GM19397 (cell line): ENCODE results near the gene MRPS12.
A peak's percentile ranks its signal among the peaks of the same experiment; 100 is the strongest.

Experiments
- ATAC-seq: cut with Tn5 transposase; IDR thresholded peaks from one replicate; pipeline ENCODE4 v1.9.1; 2021; ENCODE audit warnings: mild to moderate bottlenecking, moderate library complexity; ENCODE audit not compliant: unreplicated experiment

The MRPS12 gene

DNA sequence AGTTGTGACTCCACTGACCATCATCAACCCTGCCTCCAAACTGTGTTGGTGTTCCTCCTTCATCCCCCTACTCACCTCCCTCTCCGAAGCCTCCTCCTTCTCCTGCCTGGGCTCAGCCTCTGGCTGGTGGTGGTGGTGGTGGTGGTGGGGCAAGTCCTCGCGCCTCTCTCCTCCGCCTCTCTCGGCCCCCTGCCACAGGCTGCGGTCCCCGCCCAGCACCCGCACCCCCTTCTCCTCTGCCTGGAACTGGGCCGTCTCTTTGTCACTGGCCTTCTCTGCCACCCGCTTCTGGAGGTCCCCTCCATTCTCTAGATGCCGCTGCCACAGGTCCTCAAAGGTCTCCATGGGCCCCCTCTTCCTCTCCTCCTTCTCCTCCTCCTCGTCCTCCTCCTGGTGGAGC is 20.3 kb upstream of the MRPS12 start:
- ATAC-seq, result no peak

DNA sequence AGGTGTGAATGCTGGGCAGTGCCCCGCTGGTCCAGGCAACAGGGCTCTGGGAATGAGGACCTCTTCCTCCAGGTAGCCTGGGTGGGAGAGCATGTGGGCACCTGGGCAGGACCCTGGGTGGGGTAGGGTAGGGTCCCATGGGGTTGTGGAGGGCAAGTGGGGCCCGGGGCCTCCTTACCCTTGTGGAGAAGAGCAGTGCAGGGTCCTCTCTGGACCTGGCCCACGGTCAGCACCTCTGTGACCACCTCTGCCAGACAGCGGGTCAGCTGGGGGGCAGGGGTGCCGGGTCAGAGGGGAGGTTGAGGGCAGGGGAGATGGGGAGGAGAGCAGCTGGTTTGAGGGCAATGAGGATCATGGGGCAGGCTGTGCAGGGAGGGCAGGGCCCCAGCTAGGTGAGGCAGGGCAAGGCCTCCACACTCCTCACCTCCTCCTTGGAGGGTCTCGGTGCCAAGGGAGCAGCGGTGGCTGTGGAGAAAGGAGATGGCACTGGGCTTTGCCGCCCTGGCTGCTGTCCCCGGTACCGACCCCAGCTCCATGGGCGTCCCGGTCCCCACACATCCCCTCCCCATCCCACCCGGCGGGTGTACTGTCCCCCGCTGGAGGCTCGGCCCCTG is 19.2 kb upstream of the MRPS12 start:
- ATAC-seq, result no peak

DNA sequence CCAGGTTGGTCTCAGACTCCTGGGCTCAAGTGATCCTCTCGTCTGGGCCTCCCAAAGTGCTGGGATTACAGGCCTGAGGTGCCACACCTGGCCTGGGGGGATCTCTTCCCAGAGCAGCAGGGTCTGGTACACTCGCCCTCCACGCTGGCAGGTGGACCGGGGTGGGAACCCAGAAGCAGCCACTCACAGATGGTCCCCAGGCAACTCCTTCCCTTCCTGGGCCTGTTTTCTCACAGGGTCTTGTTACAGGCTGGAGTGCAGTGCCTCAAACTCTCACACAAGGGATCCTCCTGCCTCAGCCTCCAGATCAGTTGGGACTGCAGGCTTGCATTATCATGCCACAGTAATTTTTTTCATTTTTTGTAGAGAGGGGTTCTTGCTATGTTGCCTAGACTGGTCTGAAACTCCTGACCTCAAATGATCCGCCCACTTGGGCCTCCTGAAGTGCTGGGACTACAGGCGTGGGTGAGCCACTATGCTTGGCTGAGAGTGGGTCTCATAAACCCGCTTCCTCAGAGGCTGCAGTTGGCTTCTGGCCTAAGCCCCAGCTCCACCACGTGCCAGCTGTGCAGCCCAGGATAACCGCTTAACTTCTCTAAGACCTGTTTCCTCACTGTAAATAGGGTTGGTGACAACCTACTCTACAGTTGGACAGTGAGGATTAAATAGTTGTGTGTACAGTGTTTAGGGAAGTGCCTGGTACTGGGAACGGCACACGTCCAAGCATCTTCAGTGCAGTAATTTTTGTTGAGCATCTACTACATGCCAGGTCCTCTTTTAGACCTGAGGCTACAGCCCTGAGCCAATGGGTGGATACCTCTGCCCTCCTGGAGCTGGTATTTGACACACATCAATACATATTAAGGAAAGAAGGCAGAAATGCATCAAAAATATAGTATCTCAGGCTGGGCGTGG is 17.9 kb upstream of the MRPS12 start:
- ATAC-seq, result no peak

- no peak for ATAC-seq
These were observed 16.8 kb upstream of the MRPS12 start for GRCh38 chr19:38913958-38914357.

- no peak for ATAC-seq
These were observed 15.1 kb upstream of the MRPS12 start for GRCh38 chr19:38915329-38916321.

DNA sequence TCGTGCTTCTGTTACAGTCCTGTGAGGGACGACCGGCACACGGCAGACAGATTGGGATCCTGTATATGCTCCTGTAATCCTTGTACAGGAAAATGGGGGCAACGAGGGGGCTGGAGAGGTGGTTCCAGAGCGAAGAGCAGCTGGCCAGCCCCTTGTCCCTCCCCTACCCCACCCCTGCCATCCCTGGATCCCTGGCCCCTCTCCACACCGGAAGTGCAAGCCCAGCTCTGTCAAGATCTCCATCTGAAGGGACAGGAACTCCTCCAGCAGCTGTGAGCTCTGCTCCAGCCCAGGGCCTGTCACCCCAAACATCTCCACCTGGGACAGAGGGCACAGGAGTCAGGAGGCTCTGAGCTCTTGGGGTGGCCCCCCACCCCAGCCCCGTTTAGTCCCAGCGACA is 13.2 kb upstream of the MRPS12 start:
- ATAC-seq, result no peak

DNA sequence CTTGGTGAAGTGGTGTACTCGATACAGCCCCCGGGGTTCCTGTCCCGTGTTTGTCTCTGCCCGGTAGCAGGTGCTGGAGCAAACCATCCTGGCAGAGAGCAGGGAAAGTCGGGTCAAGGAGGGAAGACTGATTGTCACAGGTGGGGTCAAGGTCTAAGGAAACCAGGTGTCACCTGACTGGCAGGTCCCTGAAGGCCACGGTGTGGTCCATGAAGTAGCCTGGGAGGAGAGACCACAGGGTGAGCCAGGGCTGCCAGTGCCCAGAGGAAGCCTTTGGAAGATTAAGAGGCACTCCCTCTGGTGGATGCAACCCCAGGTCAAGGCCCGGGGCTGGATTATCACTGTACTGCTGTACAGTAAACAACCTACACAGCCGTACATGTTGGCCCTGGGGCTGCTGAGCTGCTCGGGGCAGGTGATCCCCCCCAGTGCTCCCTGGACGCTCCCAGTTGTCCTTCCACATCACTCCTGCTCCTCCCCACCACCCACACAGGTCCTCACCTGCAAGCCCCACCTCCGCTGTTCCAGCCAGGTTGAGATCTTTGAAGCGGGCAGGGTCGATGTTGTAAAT is 12.7 kb upstream of the MRPS12 start:
- ATAC-seq, result no peak

GRCh38 chr19:38918526-38918925 is 12.2 kb upstream of the MRPS12 start:
- ATAC-seq, result no peak

DNA sequence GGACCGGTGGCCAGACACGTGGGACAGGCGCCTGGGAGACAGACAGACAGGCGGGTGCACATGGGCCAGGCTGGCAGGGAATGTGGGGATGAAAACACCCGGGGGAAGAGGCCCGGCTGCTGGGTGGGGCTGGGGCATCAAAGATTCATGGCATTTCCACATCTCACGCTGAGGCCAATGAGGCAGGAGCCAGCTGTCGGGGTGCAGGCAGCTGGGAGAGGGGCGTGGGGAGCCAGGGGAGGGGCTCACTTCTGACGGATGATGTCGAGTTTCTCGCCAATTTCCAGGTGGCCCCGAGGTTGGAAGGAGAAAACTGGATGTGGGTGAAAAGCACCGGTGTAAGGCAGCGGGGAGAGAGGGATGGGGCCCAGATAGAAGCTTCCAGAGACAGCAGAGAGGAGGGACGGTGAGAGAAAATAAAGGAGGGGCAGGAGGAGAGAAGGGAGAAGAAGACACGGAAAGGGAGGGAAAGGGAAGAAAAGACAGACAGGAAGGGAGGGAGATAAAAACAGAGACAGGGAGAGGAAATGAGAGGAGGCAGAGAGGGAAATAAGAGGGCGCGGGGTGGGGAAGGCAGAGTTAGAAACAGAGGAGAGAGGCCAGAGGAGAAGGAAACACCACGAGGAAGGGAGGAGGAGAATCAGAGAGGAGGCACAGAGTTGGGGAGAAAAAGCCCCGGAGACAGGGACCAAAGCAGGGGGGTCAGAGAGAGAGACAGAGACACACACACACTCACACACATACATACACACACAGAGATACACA is 10.7 kb upstream of the MRPS12 start:
- no peak for ATAC-seq

DNA sequence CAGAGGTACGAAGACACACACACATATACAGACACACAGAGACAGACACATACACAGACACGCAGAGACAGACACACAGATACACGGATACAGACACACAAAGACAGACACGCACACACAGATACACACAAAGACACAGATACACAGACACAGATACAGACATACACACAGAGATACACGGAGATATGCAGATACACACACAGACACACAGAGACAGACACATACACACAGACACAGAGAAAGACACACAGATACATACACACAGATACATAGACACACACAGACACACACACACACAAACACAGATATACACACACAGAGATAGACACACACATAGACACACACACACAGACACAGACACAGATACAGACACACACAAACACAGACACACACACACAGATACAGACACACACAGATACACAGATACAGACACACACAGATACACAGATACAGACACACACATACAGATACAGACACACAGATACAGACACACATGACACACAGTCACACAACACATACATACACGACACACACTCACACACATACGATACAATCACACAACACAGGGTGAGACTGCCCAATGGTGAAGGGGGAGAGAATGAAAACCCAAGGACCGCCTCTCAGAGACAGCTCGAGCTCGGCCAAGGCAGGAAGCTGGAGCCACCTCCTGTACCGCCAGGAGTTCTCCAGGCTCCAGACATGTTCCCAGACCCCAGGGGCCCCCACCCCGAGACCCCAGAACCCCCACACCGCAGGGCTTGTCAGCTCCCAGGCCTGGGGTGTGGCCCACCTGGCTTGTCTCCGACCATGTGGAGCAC is 9.9 kb upstream of the MRPS12 start:
- ATAC-seq, result no peak

DNA sequence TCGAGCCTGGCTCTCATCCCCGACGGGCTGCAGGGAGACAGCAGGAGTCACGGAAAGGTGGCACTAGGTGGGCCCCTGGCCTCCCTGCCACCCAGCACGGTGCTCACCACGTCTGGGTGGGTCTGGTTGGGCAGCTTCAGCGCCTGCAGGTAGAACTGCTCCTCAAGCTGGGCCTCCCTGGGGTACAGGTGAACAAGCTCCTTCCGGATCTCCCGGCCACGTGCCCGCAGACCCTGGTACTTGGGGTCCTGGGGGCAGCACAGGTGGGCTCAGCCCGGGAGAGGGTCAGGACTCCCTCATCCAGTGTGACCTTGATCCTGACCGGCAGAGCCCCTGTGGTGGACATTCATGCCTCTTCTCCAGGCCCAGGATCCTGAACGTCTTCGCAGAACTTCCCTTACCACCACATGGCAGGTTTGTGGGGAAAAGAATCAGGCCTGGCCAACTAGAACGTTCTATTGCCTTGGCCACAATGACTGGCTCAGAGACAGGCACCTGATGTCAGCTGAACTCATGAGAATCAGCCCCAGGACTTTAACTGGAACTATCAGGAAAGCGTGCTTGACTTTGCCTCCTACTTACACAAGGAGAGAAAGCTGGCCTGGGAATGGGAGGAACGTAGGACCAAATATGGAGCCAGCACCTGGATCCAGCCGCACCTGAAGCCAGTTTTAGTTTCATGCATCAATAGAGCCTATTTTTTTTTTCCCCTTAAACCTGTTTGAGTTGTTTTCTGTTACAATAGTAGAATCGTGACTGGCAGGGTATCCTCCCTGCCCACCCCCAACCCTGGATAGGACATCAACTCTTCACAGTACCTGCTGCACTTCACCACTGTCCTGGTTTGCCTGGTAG is 9.1 kb upstream of the MRPS12 start:
- no peak for ATAC-seq

DNA sequence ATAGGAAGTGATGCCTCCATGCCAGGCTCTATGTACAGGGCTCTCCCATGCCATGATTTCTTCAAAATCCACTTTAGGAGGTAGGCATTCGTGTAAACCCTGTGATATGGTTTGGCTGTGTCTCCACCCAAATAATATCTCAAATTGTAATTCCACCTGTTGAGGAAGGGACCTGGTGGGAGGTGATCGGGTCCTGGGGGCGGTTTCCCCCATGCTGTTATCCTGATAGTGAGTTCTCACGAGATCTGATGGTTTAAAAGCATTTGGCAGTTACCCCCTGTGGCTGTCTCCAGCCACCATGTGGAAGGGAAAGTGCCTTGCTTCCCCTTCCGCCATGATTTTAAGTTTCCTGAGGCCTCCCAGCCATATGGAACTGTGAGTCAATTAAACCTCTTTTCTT is 8.3 kb upstream of the MRPS12 start:
- ATAC-seq, result no peak

DNA sequence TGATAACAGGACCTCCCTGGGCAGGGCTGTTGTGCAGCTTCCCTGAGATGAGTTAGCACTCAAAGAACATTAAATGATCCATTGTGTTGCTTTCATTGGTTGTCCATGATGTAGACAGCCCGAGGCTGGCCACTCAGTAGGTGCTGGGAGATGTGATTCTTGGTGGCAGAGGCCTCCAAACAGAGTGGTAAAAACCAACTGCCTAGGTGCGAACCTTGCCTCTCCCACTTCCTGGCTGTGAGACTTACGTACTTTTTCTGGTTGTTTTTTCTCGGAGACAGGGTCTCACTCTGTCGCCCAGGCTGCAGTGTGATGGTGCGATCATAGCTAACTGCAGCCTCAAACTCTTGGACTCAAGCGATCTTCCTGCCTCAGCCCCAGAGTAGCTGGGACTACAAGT is 6.4 kb upstream of the MRPS12 start:
- ATAC-seq, result no peak

DNA sequence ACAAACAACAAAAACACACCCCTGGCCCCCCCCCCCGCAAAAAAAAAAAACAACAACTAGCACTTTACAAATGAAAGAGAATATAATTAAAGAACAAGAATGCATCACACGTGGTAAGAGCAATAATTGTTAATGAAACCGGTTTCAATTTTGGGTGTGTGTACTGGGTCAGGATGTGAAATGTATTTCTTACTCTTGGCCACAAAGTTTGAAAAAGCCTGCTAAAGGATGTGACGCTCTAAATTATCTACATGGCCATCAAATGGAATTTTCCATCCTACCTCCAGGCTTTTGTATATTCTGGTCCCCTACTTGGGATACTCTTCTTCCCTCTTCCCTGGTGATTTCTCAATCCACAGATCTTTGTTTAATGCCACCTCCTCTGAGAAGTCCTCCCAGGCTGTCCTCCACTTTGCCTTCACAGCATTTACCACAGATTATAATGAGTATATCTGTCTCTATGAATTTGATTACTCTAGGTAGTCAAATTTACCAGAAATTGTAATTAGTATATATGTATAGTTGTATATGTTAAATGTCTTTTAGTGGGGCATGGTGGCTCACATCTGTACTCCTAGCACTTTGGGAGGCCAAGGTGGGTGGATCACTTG is 2.2 kb upstream of the MRPS12 start:
- ATAC-seq, result no peak

GRCh38 chr19:38929929-38930775 is 592 bp upstream of the MRPS12 start, which contains the start of gene SARS2:
Gene SARS2, minus strand, starts transcription at chr19:38930763. Its CDS starts 27 bp downstream, at chr19:38930736.
- ATAC-seq, result peak; percentile 76

GRCh38 chr19:38931521-38931793 is 713 bp downstream of the MRPS12 start:
- no peak for ATAC-seq
